Measurements from ENCODE around the gene BASP1. TPM values are rescaled to one million over a fixed set of nuclear protein-coding genes. Genes with fewer than 3 reads are reported as not detected.
A peak's percentile ranks its signal among the peaks of the same experiment; 100 is the strongest.
"Not testable (repeated sequence)": the region's sequence is repeated elsewhere in the genome, so short reads cannot be mapped to it uniquely, and the experiment has no call there.

Gene BASP1
- total and polyA plus RNA-seq, 8 donors = 0.23 to 8.3 (median 1.8) TPM

- H3K27ac ChIP-seq = no peak overlapping the region
- H3K4me1 ChIP-seq = peaks cover 0 to 15% (median 0%) of the 10 kb centered on the region in 3 donors
- H3K36me3 ChIP-seq = no peaks in the 10 kb centered on the region
- WGBS, 2 donors = 83 to 89% methylated on average over 4 of the region's 4 CpGs
- FAIRE-seq (no peak), ATAC-seq (no peak), DNase-seq (no peak)
- intact Hi-C loops (cut with DNase I) = no loop called here
- no peaks in the 10 kb centered on the region for H3K9me3 ChIP-seq
- TF ChIP-seq CTCF (IDR thresholded peaks at IDR 0.05) = no peak
- no peak overlapping the region for H3K4me3 ChIP-seq
- no peaks in the 10 kb centered on the region for H3K27me3 ChIP-seq
Observed at GRCh38 chr5:17304282-17304681, 86.9 kb downstream of the BASP1 start.

- ATAC-seq (peak in 1 of 4 donors; percentile 17), DNase-seq (no peak), FAIRE-seq (no peak)
- WGBS, 2 donors = 11 to 12% methylated on average over 5 of the region's 5 CpGs
- no peaks in the 10 kb centered on the region for H3K27me3 ChIP-seq
- H3K9me3 ChIP-seq = no peaks in the 10 kb centered on the region
- peaks cover 0 to 15% (median 0%) of the 10 kb centered on the region in 3 donors for H3K4me1 ChIP-seq
- intact Hi-C loops (cut with DNase I) = no loop called here
- no peak overlapping the region for H3K4me3 ChIP-seq
- no peak for TF ChIP-seq CTCF (IDR thresholded peaks at IDR 0.05)
- H3K36me3 ChIP-seq = no peaks in the 10 kb centered on the region
- no peak overlapping the region for H3K27ac ChIP-seq
Observed at GRCh38 chr5:17305017-17305416, 87.6 kb downstream of the BASP1 start.

GRCh38 chr5:17305964-17306725 is 88.7 kb downstream of the BASP1 start:
- ATAC-seq (peak; percentile 90 to 94 (median 92)), DNase-seq (peak; percentile 43 to 70 (median 60)), FAIRE-seq (no peak)
- TF ChIP-seq CTCF (IDR thresholded peaks at IDR 0.05) = no peak
- Histone ChIP-seq H3K4me3 (no peak overlapping the region), H3K27ac (peak overlapping the region in 1 of 4 donors; percentile 64), H3K9me3 (no peaks in the 10 kb centered on the region), H3K27me3 (no peaks in the 10 kb centered on the region), H3K36me3 (no peaks in the 10 kb centered on the region), H3K4me1 (peaks cover 0 to 15% (median 0%) of the 10 kb centered on the region in 3 donors)
- intact Hi-C loops (cut with DNase I) = no loop called here
- 21 to 24% methylated on average over 14 of the region's 14 CpGs for WGBS, 2 donors

GRCh38 chr5:17306726-17307091 is 89.3 kb downstream of the BASP1 start:
- no peaks in the 10 kb centered on the region for H3K27me3 ChIP-seq
- no peaks in the 10 kb centered on the region for H3K9me3 ChIP-seq
- peak overlapping the region in 1 of 4 donors; percentile 64 for H3K27ac ChIP-seq
- FAIRE-seq (no peak), ATAC-seq (no peak), DNase-seq (peak in 2 of 6 donors; percentile 17 to 40)
- no peaks in the 10 kb centered on the region for H3K36me3 ChIP-seq
- intact Hi-C loops (cut with DNase I) = no loop called here
- no peak for TF ChIP-seq CTCF (IDR thresholded peaks at IDR 0.05)
- WGBS, 2 donors = 93 to 97% methylated on average over 12 to 14 of the region's 14 CpGs
- H3K4me3 ChIP-seq = no peak overlapping the region
- H3K4me1 ChIP-seq = peaks cover 0 to 15% (median 0%) of the 10 kb centered on the region in 3 donors

- H3K9me3 ChIP-seq; intact Hi-C loops (cut with DNase I); H3K27ac ChIP-seq; H3K27me3 ChIP-seq; H3K4me3 ChIP-seq; DNase-seq; H3K36me3 ChIP-seq; ATAC-seq; FAIRE-seq: not testable (repeated sequence)
- WGBS, 2 donors = 93 to 94% methylated on average over 4 of the region's 4 CpGs
- H3K4me1 ChIP-seq = peaks cover 0 to 15% (median 0%) of the 10 kb centered on the region in 3 donors
Observed at GRCh38 chr5:17307440-17307839, 90.0 kb downstream of the BASP1 start.
